ENCODE measurements around the gene PCDHGB6.
"Not testable (repeated sequence)": the region's sequence is repeated elsewhere in the genome, so short reads cannot be mapped to it uniquely, and the experiment has no call there.

The PCDHGB6 gene

GRCh38 chr5:141388661-141389060 lies 19.2 kb upstream of the PCDHGB6 start:
- no peak for DNase-seq (ENCODE audit: low read depth)

- DNase-seq (ENCODE audit: low read depth): no peak
These were observed 18.4 kb upstream of the PCDHGB6 start for GRCh38 chr5:141389153-141390042.

- no peak for DNase-seq (ENCODE audit: low read depth)
These were observed 15.2 kb upstream of the PCDHGB6 start, which contains the start of gene PCDHGA8 for GRCh38 chr5:141392429-141393198. PCDHGA8 (plus strand) TSS chr5:141392633; CDS start chr5:141392814, 181 bp downstream.

GRCh38 chr5:141393267-141393666 lies 14.6 kb upstream of the PCDHGB6 start:
- DNase-seq (ENCODE audit: low read depth): no peak

- DNase-seq (ENCODE audit: low read depth): not testable (repeated sequence)
These were observed 13.2 kb upstream of the PCDHGB6 start for GRCh38 chr5:141394401-141395187.

GRCh38 chr5:141397756-141398551 lies 9.9 kb upstream of the PCDHGB6 start, which contains the start of gene PCDHGB5:
PCDHGB5 (plus strand) TSS chr5:141397947; CDS start chr5:141398128, 181 bp downstream.
- DNase-seq (ENCODE audit: low read depth): not testable (repeated sequence)

GRCh38 chr5:141398608-141399007 lies 9.2 kb upstream of the PCDHGB6 start:
- DNase-seq (ENCODE audit: low read depth): no peak

GRCh38 chr5:141399555-141400258 lies 8.1 kb upstream of the PCDHGB6 start:
- DNase-seq (ENCODE audit: low read depth): no peak

GRCh38 chr5:141402553-141403243 lies 5.1 kb upstream of the PCDHGB6 start, which contains the start of gene PCDHGA9:
PCDHGA9 (plus strand) TSS chr5:141402778; CDS start chr5:141402953, 175 bp downstream.
- no peak for DNase-seq (ENCODE audit: low read depth)

- no peak for DNase-seq (ENCODE audit: low read depth)
These were observed 4.4 kb upstream of the PCDHGB6 start for GRCh38 chr5:141403387-141403786.

- DNase-seq (ENCODE audit: low read depth): no peak
These were observed 1.9 kb downstream of the PCDHGB6 start for GRCh38 chr5:141409598-141410306.

- DNase-seq (ENCODE audit: low read depth): no peak
These were observed 3.8 kb downstream of the PCDHGB6 start for GRCh38 chr5:141411575-141411974.

GRCh38 chr5:141412854-141413539 lies 5.2 kb downstream of the PCDHGB6 start, which contains the start of gene PCDHGA10:
PCDHGA10 (plus strand) TSS chr5:141412987; CDS start chr5:141413176, 189 bp downstream.
- no peak for DNase-seq (ENCODE audit: low read depth)

- no peak for DNase-seq (ENCODE audit: low read depth)
These were observed 5.8 kb downstream of the PCDHGB6 start for GRCh38 chr5:141413540-141414069.

GRCh38 chr5:141414548-141415274 lies 6.9 kb downstream of the PCDHGB6 start:
- not testable (repeated sequence) for DNase-seq (ENCODE audit: low read depth)

- not testable (repeated sequence) for DNase-seq (ENCODE audit: low read depth)
These were observed 7.4 kb downstream of the PCDHGB6 start for GRCh38 chr5:141415275-141415618.

- not testable (repeated sequence) for DNase-seq (ENCODE audit: low read depth)
These were observed 9.8 kb downstream of the PCDHGB6 start, which contains the start of gene PCDHGB7 for GRCh38 chr5:141417494-141418172. PCDHGB7 (plus strand) TSS chr5:141417677; CDS start chr5:141417860, 183 bp downstream.

Measured in GM04503 (cell line).